A549 (cell line): ENCODE data around the gene KIAA0513. TPM values are rescaled to one million over a fixed set of nuclear protein-coding genes. Genes with fewer than 3 reads are reported as not detected.

Experiments used
- ATAC-seq, 2 experiments: fragments of 200-7000 bp in 1 of 2; fragments of >200 bp in 1 of 2; cut with Nextera tagmentation in 1 of 2; cut with Tn5 transposase in 1 of 2; 3 replicates each; pipeline versions ENCODE4 v1.8.0 to v1.9.1; 2018 to 2020; ENCODE audit warnings: mild to moderate bottlenecking in 1 of 2, moderate library complexity in 1 of 2
- CTCF ChIA-PET: fragments of 300-600 bp; sonication (Branson Sonifier 250); formaldehyde crosslinking; extraction: SDS; loops from one replicate; lab custom pipeline; 2021; ENCODE audit warnings: antibody characterized with exemption, inconsistent platforms; lab: Yijun Ruan, JAX
- POLR2A ChIA-PET: fragments of 350-600 bp; formaldehyde crosslinking; extraction: SDS; loops from one replicate; lab custom pipeline; 2021; ENCODE audit warnings: antibody characterized with exemption, inconsistent platforms; lab: Yijun Ruan, JAX
- DNase-seq, 2 experiments: peaks; one replicate each; pipeline versions ENCODE4 v3.0.0 to v3.0.0-alpha.2; 2011 to 2016; ENCODE audit warnings: low read depth in 1 of 2, low spot score in 1 of 2
- FAIRE-seq: peaks from 2 replicates; lab custom pipeline; 2011; peaks lifted over from hg19 to GRCh38; lab: Jason Lieb, UNC
- H3K27ac ChIP-seq, 2 experiments: fragments of >200 bp; sonication (Bioruptor Twin); formaldehyde crosslinking; 3 replicates each; pipeline ENCODE4 v1.5.1; 2016 to 2017
- H3K4me1 ChIP-seq: fragments of >200 bp; sonication (Bioruptor Twin); formaldehyde crosslinking; 3 replicates; pipeline ENCODE4 v1.6.1; 2016
- H3K4me2 ChIP-seq: fragments of >200 bp; sonication (Bioruptor Twin); formaldehyde crosslinking; 3 replicates; pipeline ENCODE4 v1.6.1; 2016
- H3K4me3 ChIP-seq: fragments of >200 bp; sonication (Bioruptor Twin); formaldehyde crosslinking; 3 replicates; pipeline ENCODE4 v1.5.1; 2016
- H3K9me3 ChIP-seq: fragments of >200 bp; sonication (Bioruptor Twin); formaldehyde crosslinking; 3 replicates; pipeline ENCODE4 v1.6.1; 2016
- BCL3 ChIP-seq: fragments of >200 bp; sonication (Bioruptor Twin); formaldehyde crosslinking; IDR thresholded peaks from 3 replicates; pipeline ENCODE4 v1.6.1; 2016
- BHLHE40 ChIP-seq: IDR thresholded peaks from 2 replicates; pipeline ENCODE4 v1.6.1; 2012; ENCODE audit warnings: low read depth, low read length, inconsistent platforms
- CBX8 ChIP-seq: fragments of 200-600 bp; sonication (generic); IDR thresholded peaks from 2 replicates; pipeline ENCODE4 v1.6.1; 2016
- CHD2 ChIP-seq: fragments of 150-350 bp; IDR thresholded peaks from 2 replicates; pipeline ENCODE4 v1.6.1; 2014; ENCODE audit warnings: low read length; ENCODE audit not compliant: partially characterized antibody
- CTCF ChIP-seq: fragments of >200 bp; sonication (Bioruptor Twin); formaldehyde crosslinking; IDR thresholded peaks from 3 replicates; pipeline ENCODE4 v1.5.1; 2016
- EHF ChIP-seq: fragments of 250-450 bp; sonication (Bioruptor Pico); IDR thresholded peaks from 2 replicates; pipeline ENCODE4 v1.5.0; 2020; ENCODE audit warnings: mild to moderate bottlenecking
- EP300 ChIP-seq, 2 experiments: fragments of >200 bp; sonication (Bioruptor Twin); formaldehyde crosslinking; IDR thresholded peaks; 2 replicates in 1 of 2; 3 replicates in 1 of 2; pipeline ENCODE4 v1.6.1; 2016 to 2017
- FOXS1 ChIP-seq: fragments of 250-450 bp; sonication (Bioruptor Pico); IDR thresholded peaks from 2 replicates; pipeline ENCODE4 v1.5.0; 2020; ENCODE audit warnings: mild to moderate bottlenecking, moderate library complexity
- HMGXB4 ChIP-seq: fragments of 250-450 bp; sonication (Bioruptor Pico); IDR thresholded peaks from 2 replicates; pipeline ENCODE4 v1.5.0; 2021; ENCODE audit warnings: mild to moderate bottlenecking, moderate library complexity, borderline replicate concordance
- HOXA7 ChIP-seq: fragments of 250-450 bp; sonication (Bioruptor Pico); IDR thresholded peaks from 2 replicates; pipeline ENCODE4 v1.5.0; 2020; ENCODE audit warnings: mild to moderate bottlenecking, moderate library complexity
- HOXB5 ChIP-seq: fragments of 250-450 bp; sonication (Bioruptor Pico); IDR thresholded peaks from 2 replicates; pipeline ENCODE4 v1.5.0; 2020; ENCODE audit warnings: mild to moderate bottlenecking, moderate library complexity
- JUNB ChIP-seq: fragments of >200 bp; sonication (Bioruptor Twin); formaldehyde crosslinking; IDR thresholded peaks from 2 replicates; pipeline ENCODE4 v1.6.1; 2016
- MAFK ChIP-seq: fragments of 450-650 bp; IDR thresholded peaks from 2 replicates; pipeline ENCODE4 v1.6.1; 2014; ENCODE audit not compliant: partially characterized antibody
- MAZ ChIP-seq: fragments of 150-350 bp; IDR thresholded peaks from 2 replicates; pipeline ENCODE4 v1.6.1; 2014; ENCODE audit warnings: antibody characterized with exemption, low read depth, low read length, borderline replicate concordance
- NFE2L2 ChIP-seq: fragments of 150-350 bp; conservative IDR thresholded peaks from 2 replicates; pipeline ENCODE4 v1.6.1; 2014; ENCODE audit warnings: low read length
- NPAS2 ChIP-seq: fragments of 250-450 bp; sonication (Bioruptor Pico); IDR thresholded peaks from 2 replicates; pipeline ENCODE4 v1.8.0; 2022; ENCODE audit warnings: mild to moderate bottlenecking, moderate library complexity, borderline replicate concordance
- NR3C1 ChIP-seq: fragments of >200 bp; sonication (Bioruptor Twin); formaldehyde crosslinking; IDR thresholded peaks from 3 replicates; pipeline ENCODE4 v1.6.1; 2017
- PHF8 ChIP-seq: fragments of 200-600 bp; sonication (generic); IDR thresholded peaks from 2 replicates; pipeline ENCODE4 v1.6.1; 2016; ENCODE audit warnings: low read depth, mild to moderate bottlenecking, antibody characterized with exemption, moderate library complexity, borderline replicate concordance
- POLR2A ChIP-seq: IDR thresholded peaks from 2 replicates; pipeline ENCODE4 v1.6.1; 2012; ENCODE audit warnings: mild to moderate bottlenecking, low read length
- POLR2AphosphoS2 ChIP-seq: conservative IDR thresholded peaks from 2 replicates; pipeline ENCODE4 v1.6.1; 2012; ENCODE audit warnings: low read length, improper control_type of control experiment, inconsistent platforms
- RARB ChIP-seq: fragments of 250-450 bp; sonication (Bioruptor Pico); IDR thresholded peaks from 2 replicates; pipeline ENCODE4 v1.8.0; 2021; ENCODE audit warnings: mild to moderate bottlenecking, moderate library complexity
- RCOR1 ChIP-seq: fragments of 150-350 bp; IDR thresholded peaks from 2 replicates; pipeline ENCODE4 v1.6.1; 2014; ENCODE audit warnings: antibody characterized with exemption, low read length, low read depth
- RFX5 ChIP-seq: fragments of 450-650 bp; IDR thresholded peaks from 2 replicates; pipeline ENCODE4 v1.7.1; 2014; ENCODE audit warnings: antibody characterized with exemption, mild to moderate bottlenecking, moderate library complexity
- RNF2 ChIP-seq: fragments of 200-600 bp; sonication (generic); IDR thresholded peaks from 2 replicates; pipeline ENCODE4 v1.6.1; 2016; ENCODE audit warnings: low read depth, mild to moderate bottlenecking, antibody characterized with exemption, moderate library complexity, borderline replicate concordance
- SMC3 ChIP-seq: fragments of >200 bp; sonication (Bioruptor Twin); formaldehyde crosslinking; IDR thresholded peaks from 3 replicates; pipeline ENCODE4 v1.6.1; 2018; ENCODE audit warnings: inconsistent platforms
- TP53 ChIP-seq: fragments of 250-450 bp; sonication (Bioruptor Pico); IDR thresholded peaks from 2 replicates; pipeline ENCODE4 v1.5.0; 2021; ENCODE audit warnings: mild to moderate bottlenecking, moderate library complexity
- ZC3H11A ChIP-seq: fragments of 450-650 bp; IDR thresholded peaks from 2 replicates; pipeline ENCODE4 v1.6.1; 2014; ENCODE audit warnings: antibody characterized with exemption, mild to moderate bottlenecking
- ZFP36 ChIP-seq: fragments of 450-650 bp; IDR thresholded peaks from 2 replicates; pipeline ENCODE4 v1.6.1; 2014; ENCODE audit warnings: borderline replicate concordance; ENCODE audit not compliant: partially characterized antibody
- WGBS: methylation state at CpG from one replicate; pipeline ENCODE4 v1.1.6; 2017; ENCODE audit errors: missing lambda C conversion rate; 5-methylcytosine and 5-hydroxymethylcytosine counted together
- polyA plus RNA-seq, 4 experiments: library from polyadenylated mRNA; depleted of rRNA in 3 of 4; stranded (reverse); fragments of >200 nt; fragmentation: RNase III in 1 of 4; extraction: RNeasy Plus Mini Kit Qiagen cat#74134 plus additional on column Dnase treatment in 1 of 4; gene quantifications; 2 replicates in 3 of 4; 3 replicates in 1 of 4; pipeline ENCODE4 v1.2.3, GENCODE V29; 2011 to 2017
- TF ChIP-seq, protein P1 (sequence below): fragments of 250-450 bp; sonication (Bioruptor Pico); IDR thresholded peaks from 2 replicates; pipeline ENCODE4 v1.5.0; 2020; ENCODE audit warnings: low read depth, mild to moderate bottlenecking, moderate library complexity

The KIAA0513 gene
- polyA plus RNA-seq, 2 of the 4 experiments (the other 2 are of a cell fraction), result 1.8 TPM

DNA sequence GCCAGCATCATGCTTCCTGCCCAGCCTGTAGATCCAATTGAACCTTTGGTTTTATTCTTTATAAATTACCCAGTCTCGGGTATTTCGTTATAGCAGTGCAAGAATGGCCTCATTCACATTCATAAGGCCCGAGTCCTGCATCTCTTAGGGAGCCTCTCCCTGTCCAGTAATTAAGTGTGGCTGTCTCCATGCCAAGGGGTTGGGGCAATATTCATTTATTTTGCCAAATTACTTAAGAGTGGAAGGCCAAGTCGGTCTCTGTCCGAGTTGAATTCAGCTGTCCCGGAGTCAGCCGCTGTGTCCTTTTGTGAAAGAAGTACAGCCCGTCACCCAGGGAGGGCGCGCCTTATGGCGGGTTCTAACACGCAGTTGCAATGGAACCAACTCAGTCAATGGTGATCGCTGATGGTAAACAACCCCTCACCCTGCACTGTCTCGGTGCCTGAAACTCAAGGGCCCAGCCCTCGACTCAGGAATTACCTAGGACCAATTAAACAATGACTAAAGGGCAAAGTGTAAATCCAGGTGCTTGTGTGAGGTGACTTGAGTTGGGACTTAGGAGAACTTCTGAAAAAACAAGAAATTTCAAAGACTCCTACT is 22.2 kb downstream of the KIAA0513 start:
- 94% methylated on average over 15 of the region's 15 CpGs for WGBS
- H3K4me3 ChIP-seq, result no peak overlapping the region
- FAIRE-seq, result no peak
- no peak for DNase-seq
- TF ChIP-seq MAFK, result no peak
- no peak for TF ChIP-seq ZFP36
- TF ChIP-seq CBX8, result no peak
- no peak for TF ChIP-seq HOXB5 (CRISPR knock-in tag)
- TF ChIP-seq POLR2A, result no peak
- TF ChIP-seq NPAS2 (CRISPR knock-in tag), result no peak
- TF ChIP-seq, protein P1, sequence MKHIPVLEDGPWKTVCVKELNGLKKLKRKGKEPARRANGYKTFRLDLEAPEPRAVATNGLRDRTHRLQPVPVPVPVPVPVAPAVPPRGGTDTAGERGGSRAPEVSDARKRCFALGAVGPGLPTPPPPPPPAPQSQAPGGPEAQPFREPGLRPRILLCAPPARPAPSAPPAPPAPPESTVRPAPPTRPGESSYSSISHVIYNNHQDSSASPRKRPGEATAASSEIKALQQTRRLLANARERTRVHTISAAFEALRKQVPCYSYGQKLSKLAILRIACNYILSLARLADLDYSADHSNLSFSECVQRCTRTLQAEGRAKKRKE (CRISPR knock-in tag), result no peak
- TF ChIP-seq HOXA7 (CRISPR knock-in tag), result no peak
- no peak for TF ChIP-seq CHD2
- TF ChIP-seq MAZ, result no peak
- no peak for TF ChIP-seq CTCF
- TF ChIP-seq RCOR1, result no peak
- no peak for TF ChIP-seq RARB (CRISPR knock-in tag)
- TF ChIP-seq POLR2AphosphoS2, result no peak
- no peak for TF ChIP-seq JUNB
- TF ChIP-seq NR3C1, result no peak
- TF ChIP-seq PHF8, result no peak
- TF ChIP-seq TP53 (CRISPR knock-in tag), result no peak
- no peak for TF ChIP-seq BHLHE40
- TF ChIP-seq, all 56 proteins: peak for 0
- no peak overlapping the region for H3K27ac ChIP-seq
- CTCF ChIA-PET, result interaction anchor here (1.0 to 1.7 kb wide), 2 partner anchors 9 to 19 kb away, joined by 5 to 8 read pairs; no protein-coding TSS in a partner anchor
- H3K9me3 ChIP-seq, result no peaks in the 10 kb centered on the region
- no peak for ATAC-seq
- POLR2A ChIA-PET, result no interaction called here
- H3K4me1 ChIP-seq, result no peaks in the 10 kb centered on the region
- H3K4me2 ChIP-seq, result no peak overlapping the region

DNA sequence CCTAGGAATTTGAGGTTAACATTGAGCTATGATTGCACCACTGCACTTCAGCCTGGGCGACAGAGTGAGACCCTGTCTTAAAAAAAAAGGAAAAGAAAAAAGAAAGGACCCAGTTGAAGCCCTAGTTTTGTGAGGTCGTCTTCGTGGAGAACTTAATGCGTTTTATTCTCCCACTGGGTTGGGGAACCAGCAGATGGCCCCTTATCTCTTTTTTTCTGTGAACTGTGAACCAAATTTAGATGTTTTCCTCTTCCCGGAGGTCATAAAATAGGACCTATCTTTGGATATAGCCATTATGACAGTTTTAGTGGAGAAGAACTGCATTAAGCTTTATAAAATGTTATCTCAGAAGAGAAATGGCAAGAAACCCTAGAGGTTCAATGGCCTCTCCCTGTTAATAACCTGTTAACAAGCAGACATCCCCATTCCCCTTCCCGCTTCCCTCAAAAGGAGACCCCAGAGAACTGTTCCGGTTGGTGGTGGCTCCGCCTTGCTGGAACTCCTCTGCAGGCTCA is 23.5 kb downstream of the KIAA0513 start:
- no peak for DNase-seq
- Histone ChIP-seq H3K4me3 (no peak overlapping the region), H3K27ac (no peak overlapping the region), H3K9me3 (no peaks in the 10 kb centered on the region), H3K4me1 (no peaks in the 10 kb centered on the region; the same call in 2 of the 3 replicates), H3K4me2 (no peak overlapping the region)
- ChIA-PET CTCF (no interaction called here), POLR2A (no interaction called here)
- FAIRE-seq, result no peak
- 80% methylated on average over 8 of the region's 8 CpGs for whole genome bisulfite sequencing
- ATAC-seq, result no peak
- TF ChIP-seq BCL3 (no peak), RFX5 (no peak), NFE2L2 (no peak), CTCF (no peak), EP300 (IDR thresholded peaks at IDR 0.05) (no peak), POLR2A (no peak), RNF2 (no peak), SMC3 (no peak), HOXB5 (CRISPR knock-in tag) (no peak), ZC3H11A (no peak), HMGXB4 (no peak), FOXS1 (CRISPR knock-in tag) (no peak), EHF (CRISPR knock-in tag) (no peak)
